Stimulated activated CD4-positive, alpha-beta T cell treated with anti-CD3 and anti-CD28 coated beads, TNF-alpha, amount 100 ng/mL, for 4 hours (primary cell): ENCODE measurements around the gene COL4A2.

Experiments used
- DNase-seq, 3 experiments: peaks; one replicate each; pipeline ENCODE4 v3.0.0-alpha.2; 2020; ENCODE audit warnings: low read depth in 3 of 3

The COL4A2 gene

DNA sequence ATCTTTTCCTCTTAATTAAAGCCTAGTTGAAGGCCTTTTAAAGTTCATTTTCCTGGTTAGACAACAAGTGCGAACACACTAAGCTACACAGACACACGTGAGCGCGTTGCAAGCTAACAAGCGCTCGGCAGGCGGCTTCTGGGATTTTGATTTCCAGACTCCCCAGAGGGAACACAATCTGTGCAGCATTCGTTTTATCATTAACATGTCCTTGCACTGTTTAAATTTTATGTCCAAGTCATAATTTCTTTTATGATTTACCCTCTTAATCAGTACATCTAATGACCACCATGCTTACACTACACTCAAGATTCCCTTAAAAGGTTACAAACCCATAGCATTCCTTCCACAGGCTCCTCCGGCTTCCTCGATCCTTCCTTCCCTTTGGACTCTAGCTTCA, 16.9 kb upstream of the COL4A2 start:
- no peak for DNase-seq

- no peak for DNase-seq
Measured at GRCh38 chr13:110290826-110291225, 16.3 kb upstream of the COL4A2 start.

- no peak for DNase-seq
Measured at GRCh38 chr13:110291286-110291685, 15.8 kb upstream of the COL4A2 start.

- DNase-seq = no peak
Measured at GRCh38 chr13:110293037-110293436, 14.0 kb upstream of the COL4A2 start.

DNA sequence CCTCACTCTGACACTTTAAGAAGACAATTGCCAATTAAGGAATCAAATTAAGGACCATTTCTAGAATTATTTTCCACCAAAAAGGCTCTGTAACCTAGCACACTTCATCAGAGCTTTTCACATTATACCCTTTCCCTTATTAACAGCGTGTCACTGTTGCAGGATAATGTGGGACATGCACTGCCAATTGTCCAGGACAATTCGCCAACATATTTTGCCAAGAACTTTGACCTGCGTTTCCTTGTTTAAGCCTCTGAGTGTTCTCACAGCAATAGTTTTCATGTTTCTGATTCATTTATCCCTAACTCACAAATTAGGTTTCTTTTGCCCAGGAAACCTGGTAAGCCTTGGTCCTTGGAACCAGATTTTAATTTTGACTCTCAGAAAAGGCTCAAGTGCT, 13.4 kb upstream of the COL4A2 start:
- DNase-seq = no peak

DNA sequence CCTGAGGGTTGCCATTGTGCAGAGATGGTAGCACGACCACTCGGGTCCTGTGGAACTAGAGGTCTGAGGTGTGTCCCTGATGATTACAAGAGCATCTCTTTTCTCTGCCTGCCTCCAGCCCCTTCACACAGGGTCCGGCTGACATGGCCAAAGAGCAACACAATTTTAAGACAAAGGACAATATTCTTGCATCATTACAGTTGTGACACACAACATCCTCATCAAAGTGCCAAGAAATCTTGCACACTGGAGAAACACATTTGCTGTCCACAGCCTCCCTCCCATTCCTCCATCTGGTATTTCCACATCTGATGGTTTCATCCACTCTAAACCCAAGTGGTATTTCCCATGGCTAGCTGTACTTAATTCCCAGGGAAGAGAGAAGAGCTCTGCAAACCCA, 12.9 kb upstream of the COL4A2 start:
- DNase-seq = no peak

DNA sequence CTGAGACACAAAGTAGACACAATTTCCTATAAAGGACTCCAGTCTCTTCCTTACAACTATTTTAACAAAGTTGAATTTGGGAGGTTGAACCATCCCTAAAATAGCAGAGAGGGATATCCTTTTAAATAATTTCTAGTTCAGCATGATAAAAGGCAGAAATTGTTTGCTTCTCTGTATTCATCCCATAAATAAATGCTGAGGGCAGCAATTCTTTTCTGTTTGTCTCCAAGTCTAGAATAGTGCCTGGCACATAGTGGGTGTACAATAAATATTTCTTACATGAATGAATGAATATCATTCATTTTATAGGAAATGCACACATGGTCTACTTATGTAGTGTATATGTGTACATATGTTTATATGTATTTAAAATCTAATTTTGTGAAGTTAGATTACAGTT, 12.5 kb upstream of the COL4A2 start:
- no peak for DNase-seq

DNA sequence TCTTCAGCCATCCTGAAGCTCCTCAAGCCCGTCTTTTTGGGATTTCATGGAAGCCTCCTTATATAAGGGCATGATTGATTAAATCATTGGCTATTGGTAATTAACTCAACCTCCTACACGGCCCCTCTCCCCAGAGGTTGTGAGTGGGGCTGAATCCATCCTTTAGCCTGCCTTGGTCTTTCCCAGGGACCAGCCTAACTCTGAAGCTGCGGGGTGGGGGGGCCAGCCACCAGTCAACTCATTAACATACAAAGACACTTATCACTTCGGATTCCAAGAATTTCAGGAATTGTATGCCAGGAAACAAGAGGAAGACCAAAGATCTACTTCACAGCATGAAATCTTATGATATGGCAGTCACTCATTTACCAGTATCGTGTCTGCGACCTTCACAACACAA, 10.1 kb upstream of the COL4A2 start:
- DNase-seq = no peak

GRCh38 chr13:110297766-110298504, 9.1 kb upstream of the COL4A2 start:
- no peak for DNase-seq

- no peak for DNase-seq
Measured at GRCh38 chr13:110298505-110299282, 8.4 kb upstream of the COL4A2 start.

- no peak for DNase-seq
Measured at GRCh38 chr13:110299283-110299840, 7.7 kb upstream of the COL4A2 start.

- no peak for DNase-seq
Measured at GRCh38 chr13:110300090-110300815, 6.8 kb upstream of the COL4A2 start.

- no peak for DNase-seq
Measured at GRCh38 chr13:110301083-110301482, 6.0 kb upstream of the COL4A2 start.

DNA sequence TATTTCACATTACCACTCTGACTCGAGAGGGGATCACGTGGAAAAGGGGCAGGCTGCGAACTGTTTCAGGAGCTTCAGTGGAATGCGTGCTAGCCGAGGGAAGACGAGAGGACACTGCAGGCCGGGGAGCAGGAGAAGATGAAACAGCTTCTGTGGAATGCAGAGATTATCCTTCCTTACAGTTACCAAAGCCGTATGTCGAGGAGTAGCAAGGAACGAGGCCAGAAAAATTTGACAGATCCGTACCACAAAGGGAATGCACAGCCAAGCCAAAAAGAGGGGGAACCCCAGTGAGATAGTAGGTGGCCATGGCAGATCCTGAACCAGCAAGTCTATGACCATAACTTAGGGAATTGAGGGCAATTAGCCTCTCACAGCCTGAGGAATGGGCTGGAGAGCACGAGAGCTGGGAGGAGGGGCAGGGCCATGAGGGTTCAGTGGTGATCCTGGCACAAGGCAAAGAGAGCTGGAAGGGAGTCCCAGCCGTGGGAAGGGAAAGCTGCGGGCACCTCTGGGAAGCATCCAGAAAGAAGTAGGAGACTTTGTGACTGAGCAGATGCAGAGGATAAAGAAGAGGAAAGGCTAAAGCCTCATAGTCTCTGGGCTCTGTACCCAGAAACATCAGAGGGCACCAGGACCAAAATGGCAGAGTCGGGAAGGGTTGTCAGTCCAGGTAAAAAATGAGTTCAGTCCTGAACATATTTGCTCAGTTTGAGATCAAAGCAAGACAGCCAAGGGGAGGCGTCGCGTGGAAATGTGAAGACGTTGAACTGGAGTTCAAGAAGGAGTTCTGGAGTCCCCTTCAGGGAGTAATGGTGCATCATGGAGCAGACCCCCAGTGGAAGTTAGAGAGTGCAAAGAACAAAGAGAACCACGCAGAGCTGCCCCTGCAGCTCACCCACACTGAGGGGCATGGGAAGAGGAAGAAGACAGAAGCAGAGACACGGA, 5.2 kb upstream of the COL4A2 start:
- no peak for DNase-seq

DNA sequence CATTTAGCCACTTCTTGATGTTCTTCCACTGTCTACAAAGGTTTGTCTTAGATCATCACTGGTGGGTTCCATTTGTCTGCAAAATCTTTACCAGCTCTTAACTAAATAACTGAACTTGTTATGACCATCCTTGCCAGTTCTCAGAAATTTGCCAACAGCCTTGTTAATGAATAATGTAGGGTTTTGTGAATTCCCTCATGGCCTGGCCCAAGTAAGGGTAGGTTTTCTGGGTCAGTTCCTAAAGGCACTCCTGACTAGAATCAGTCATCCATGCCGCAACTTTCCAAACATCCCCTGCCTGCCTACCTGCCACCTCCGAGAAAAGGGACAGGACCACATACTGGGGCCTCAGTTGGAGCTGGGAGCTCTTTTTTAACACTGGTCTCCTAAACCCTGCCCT, 4.1 kb upstream of the COL4A2 start:
- DNase-seq = no peak

- DNase-seq = no peak
Measured at GRCh38 chr13:110303644-110304043, 3.4 kb upstream of the COL4A2 start.

DNA sequence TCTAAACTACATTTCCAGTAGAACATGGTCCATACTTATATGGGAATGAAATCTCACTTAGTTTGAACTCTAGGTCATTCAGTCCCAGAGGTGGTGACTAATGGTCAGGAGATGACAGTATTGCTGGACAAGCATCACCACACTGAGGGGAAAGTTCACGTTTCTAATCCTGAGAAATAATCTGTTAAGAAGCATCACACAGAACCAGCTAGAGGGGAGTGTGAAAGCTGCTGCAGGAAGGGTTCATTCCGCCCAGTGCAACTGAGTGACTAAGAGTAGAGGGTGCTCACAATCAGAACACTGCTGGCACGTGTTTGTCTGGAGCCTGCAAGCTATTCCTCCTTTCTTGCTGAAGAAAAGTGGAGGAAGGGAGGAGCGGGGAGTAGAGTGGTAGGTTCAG, 2.8 kb upstream of the COL4A2 start:
- no peak for DNase-seq

DNA sequence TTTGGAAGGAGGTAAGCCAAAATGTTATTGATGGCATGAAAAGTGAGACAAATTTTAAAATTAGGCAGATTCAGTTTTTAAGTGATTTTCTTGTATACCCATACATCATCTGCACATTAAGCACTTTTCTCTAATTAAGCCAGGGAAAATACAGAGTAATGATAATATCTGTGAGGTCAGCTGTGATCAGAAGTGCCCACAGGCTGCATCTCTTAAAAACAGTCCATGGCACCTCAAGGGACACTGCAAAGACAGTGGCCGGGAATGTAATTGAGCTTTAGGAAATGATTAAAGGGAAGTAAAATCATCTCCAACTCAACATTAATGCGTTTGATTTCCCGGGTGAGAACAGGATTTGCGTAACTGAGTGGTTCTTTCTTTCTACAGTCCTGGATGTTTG, 2.1 kb upstream of the COL4A2 start:
- no peak for DNase-seq

DNA sequence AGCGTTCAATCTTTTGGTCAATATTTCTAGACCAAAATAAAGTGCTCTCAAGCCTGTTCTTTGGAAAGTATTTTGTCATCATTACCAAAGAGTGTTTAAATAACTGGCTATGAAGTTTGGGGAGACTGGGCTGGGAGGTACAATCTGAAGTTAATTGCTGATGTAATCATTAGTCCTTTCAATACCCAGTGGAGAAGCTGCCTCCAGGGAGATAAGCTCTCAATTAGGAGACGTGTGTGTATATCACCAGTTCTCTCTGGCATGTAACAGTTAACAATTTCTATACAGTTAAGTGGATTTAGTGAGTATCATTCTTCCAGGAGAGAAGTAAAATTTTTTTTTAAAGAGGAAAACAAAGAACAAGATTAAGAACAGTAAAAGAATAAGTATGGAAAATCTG, 1.5 kb upstream of the COL4A2 start:
- no peak for DNase-seq

DNA sequence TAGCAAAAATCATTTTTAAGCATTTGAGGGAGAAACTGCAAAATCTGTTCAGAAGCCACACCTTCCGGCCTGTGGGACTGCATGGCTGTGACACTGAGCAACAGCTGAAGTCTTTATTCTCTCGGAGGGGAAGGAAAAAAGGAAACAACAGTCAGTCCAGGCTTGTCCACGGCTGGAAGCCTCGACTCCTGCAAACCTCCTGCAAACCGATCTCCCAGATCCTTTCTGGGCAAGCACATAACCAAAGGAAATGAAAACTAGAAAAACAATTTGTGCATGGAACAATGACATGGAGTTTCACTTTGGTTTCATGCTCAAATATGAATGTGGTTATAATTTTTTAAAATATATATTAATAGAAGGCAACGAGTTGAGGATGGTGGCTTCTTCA, 1.1 kb upstream of the COL4A2 start:
- DNase-seq = no peak

DNA sequence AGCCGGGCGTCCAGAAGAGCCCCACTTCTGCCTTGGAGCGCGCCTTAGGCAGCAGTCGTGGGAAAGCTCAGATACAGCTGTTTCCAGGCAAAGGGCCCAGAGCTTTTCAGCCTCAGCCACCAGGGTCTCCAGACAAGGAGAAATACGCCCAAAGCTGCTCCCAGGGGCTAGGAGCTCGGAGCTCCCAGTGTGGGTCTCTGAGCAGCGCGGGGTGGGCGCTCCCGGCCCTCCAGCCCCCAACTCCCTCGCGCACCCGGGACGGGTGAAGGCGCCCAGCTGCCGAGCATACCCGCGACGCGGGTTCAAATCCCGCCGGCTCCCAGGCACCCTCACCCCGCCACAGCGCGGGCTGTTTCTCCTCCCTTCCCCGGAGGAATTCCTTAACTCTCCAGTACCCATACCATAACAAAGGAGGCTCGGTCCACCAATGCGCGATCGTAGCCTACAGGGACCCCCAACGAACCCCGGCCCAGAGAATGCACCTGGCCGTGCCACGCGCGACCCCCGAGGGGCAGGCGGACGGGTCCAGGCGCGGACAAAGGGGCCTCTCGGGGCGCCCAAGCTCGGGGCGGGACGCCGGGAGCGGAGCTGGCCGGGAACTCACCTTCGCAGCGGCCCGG, 634 bp upstream of the COL4A2 start:
- no peak for DNase-seq
